Vagina (tissue), 2 donors: ENCODE measurements around the gene GTPBP1.

Experiments used
- CTCF ChIP-seq, 3 experiments: fragments of 450-650 bp in 2 of 3; fragments of 200-600 bp in 1 of 3; sonication (generic) in 1 of 3; IDR thresholded peaks; one replicate each; pipeline ENCODE4 v1.5.1; 2017 to 2019; ENCODE audit warnings: antibody characterized with exemption in 3 of 3, mild to moderate bottlenecking in 2 of 3, moderate library complexity in 2 of 3
- POLR2AphosphoS5 ChIP-seq, 2 donors: sonication (generic); formaldehyde crosslinking; IDR thresholded peaks; one replicate each; pipeline ENCODE4 v1.9.0; 2017; ENCODE audit warnings: antibody characterized with exemption in 2 of 2, mild to moderate bottlenecking in 2 of 2, low read depth in 1 of 2; ENCODE audit not compliant: insufficient read depth in 1 of 2

DNA sequence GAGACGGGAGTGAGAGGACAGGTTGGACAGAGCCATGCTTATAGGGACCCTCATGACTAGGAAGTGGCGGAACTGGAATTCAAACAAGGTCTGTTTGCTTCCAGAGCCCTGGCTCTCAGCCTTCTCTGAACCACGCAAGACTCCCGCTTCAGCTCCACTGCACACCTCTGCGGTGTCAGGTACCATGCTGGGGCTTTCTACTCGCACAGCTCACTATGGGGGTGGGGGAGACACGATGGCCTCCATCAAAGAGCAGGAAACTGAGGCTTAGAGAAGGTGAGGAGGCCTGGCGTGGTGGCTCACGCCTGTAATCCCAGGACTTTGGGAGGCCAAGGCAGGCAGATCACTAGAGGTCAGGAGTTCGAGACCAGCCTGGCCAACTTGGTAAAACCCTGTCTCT is 35.8 kb downstream of the GTPBP1 start:
- no peak for TF ChIP-seq CTCF (IDR thresholded peaks at IDR 0.05)
- TF ChIP-seq POLR2AphosphoS5 (IDR thresholded peaks at IDR 0.05; ENCODE audit: insufficient read depth in 1 of 2, low read depth in 1 of 2): no peak
